ENCODE measurements around the gene MARCHF11.

Gene MARCHF11

GRCh38 chr5:16179511-16179935, at the start of gene MARCHF11:
Gene MARCHF11 (minus strand): TSS chr5:16179791. CDS start chr5:16179575, 216 bp downstream.
- DNase-seq: no peak

- no peak for DNase-seq
Measured at GRCh38 chr5:16225927-16226326, 46.3 kb upstream of the MARCHF11 start.

GRCh38 chr5:16192311-16192710, 12.7 kb upstream of the MARCHF11 start:
- DNase-seq: no peak

GRCh38 chr5:16180789-16181082, 1.1 kb upstream of the MARCHF11 start:
- no peak for DNase-seq

- DNase-seq: no peak
Measured at GRCh38 chr5:16179936-16180788, 571 bp upstream of the MARCHF11 start.

GRCh38 chr5:16178745-16179372, 732 bp downstream of the MARCHF11 start:
- DNase-seq: no peak

- DNase-seq: no peak
Measured at GRCh38 chr5:16169550-16169949, 10.0 kb downstream of the MARCHF11 start.

- no peak for DNase-seq
Measured at GRCh38 chr5:16160706-16161105, 18.9 kb downstream of the MARCHF11 start.

GRCh38 chr5:16159636-16160035, 20.0 kb downstream of the MARCHF11 start:
- DNase-seq: no peak

GRCh38 chr5:16156152-16156551, 23.4 kb downstream of the MARCHF11 start:
- no peak for DNase-seq

GRCh38 chr5:16152601-16153568, 26.7 kb downstream of the MARCHF11 start:
- no peak for DNase-seq

- DNase-seq: no peak
Measured at GRCh38 chr5:16149621-16150020, 30.0 kb downstream of the MARCHF11 start.

- DNase-seq: no peak
Measured at GRCh38 chr5:16147179-16147900, 32.3 kb downstream of the MARCHF11 start.

- no peak for DNase-seq
Measured at GRCh38 chr5:16144416-16144815, 35.2 kb downstream of the MARCHF11 start.

- DNase-seq: no peak
Measured at GRCh38 chr5:16143361-16144049, 36.1 kb downstream of the MARCHF11 start.

- DNase-seq: no peak
Measured at GRCh38 chr5:16140944-16141343, 38.6 kb downstream of the MARCHF11 start.

- DNase-seq: no peak
Measured at GRCh38 chr5:16140417-16140816, 39.2 kb downstream of the MARCHF11 start.

GRCh38 chr5:16137177-16137576, 42.4 kb downstream of the MARCHF11 start:
- no peak for DNase-seq

- DNase-seq: no peak
Measured at GRCh38 chr5:16135506-16135905, 44.1 kb downstream of the MARCHF11 start.

GRCh38 chr5:16135003-16135402, 44.6 kb downstream of the MARCHF11 start:
- DNase-seq: no peak

- DNase-seq: no peak
Measured at GRCh38 chr5:16134204-16134603, 45.4 kb downstream of the MARCHF11 start.

GRCh38 chr5:16131878-16132277, 47.7 kb downstream of the MARCHF11 start:
- no peak for DNase-seq
